Glutamatergic neuron (in vitro differentiated cells): ENCODE results near the gene SLC4A4. TPM values are rescaled to one million over a fixed set of nuclear protein-coding genes. Genes with fewer than 3 reads are reported as not detected.

Experiments
- DNase-seq: peaks from one replicate; pipeline ENCODE4 v3.0.0; 2022
- H3K27ac Mint-ChIP-seq: one replicate; pipeline ENCODE4 v1.8.0; 2020; ENCODE audit warnings: mild to moderate bottlenecking, mixed read lengths, inconsistent platforms; ENCODE audit not compliant: unreplicated experiment
- H3K27me3 Mint-ChIP-seq: one replicate; pipeline ENCODE4 v1.8.0; 2020; ENCODE audit warnings: mild to moderate bottlenecking, moderate library complexity, mixed read lengths, inconsistent platforms; ENCODE audit not compliant: unreplicated experiment
- H3K36me3 Mint-ChIP-seq: one replicate; pipeline ENCODE4 v1.8.0; 2020; ENCODE audit warnings: mild to moderate bottlenecking, mixed read lengths, inconsistent platforms; ENCODE audit not compliant: unreplicated experiment
- H3K4me1 Mint-ChIP-seq: one replicate; pipeline ENCODE4 v1.8.0; 2020; ENCODE audit warnings: mild to moderate bottlenecking, low read depth, mixed read lengths, inconsistent platforms; ENCODE audit not compliant: unreplicated experiment
- H3K4me3 Mint-ChIP-seq: one replicate; pipeline ENCODE4 v1.8.0; 2020; ENCODE audit warnings: mild to moderate bottlenecking, mixed read lengths, inconsistent platforms; ENCODE audit not compliant: unreplicated experiment
- H3K9me3 Mint-ChIP-seq: one replicate; pipeline ENCODE4 v1.8.0; 2020; ENCODE audit warnings: mild to moderate bottlenecking, moderate library complexity, mixed read lengths, inconsistent platforms; ENCODE audit not compliant: unreplicated experiment
- total RNA-seq: library from RNA; stranded (reverse); fragmentation: NEBNext Ultra II Directional; extraction: Animal tissue kit (Norgen Biotek cat#: 25700); gene quantifications from one replicate; pipeline ENCODE4 v1.2.1, GENCODE V29; 2021; ENCODE audit not compliant: unreplicated experiment
- TF ChIP-seq, protein P1 (sequence below): fragments of 200-600 bp; sonication (generic); IDR thresholded peaks from one replicate; pipeline ENCODE4 v1.5.0; 2021; ENCODE audit not compliant: partially characterized antibody, unreplicated experiment

The SLC4A4 gene
- total RNA-seq, 1 donor from 2014 or later = 0.86 TPM

DNA sequence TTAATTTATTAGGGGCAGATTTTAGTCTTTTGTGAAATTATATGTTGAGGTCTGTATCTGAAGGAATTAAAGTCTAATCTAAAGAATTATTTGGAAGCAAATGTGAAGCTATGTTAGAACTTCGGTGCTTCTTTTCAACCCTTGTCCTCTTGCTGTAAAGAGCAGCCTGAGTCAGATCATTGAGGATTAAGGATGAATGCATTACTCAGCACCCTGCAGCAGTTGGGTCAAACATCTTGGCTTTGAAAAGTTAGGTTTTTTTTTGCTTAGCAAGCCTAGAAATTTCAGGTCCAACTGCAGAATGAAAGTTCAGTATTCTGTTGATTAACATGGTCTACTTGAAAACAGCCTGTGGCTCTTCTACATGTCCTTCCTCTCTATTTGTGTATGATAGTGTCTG lies 57.6 kb downstream of the SLC4A4 start:
- TF ChIP-seq, protein P1, sequence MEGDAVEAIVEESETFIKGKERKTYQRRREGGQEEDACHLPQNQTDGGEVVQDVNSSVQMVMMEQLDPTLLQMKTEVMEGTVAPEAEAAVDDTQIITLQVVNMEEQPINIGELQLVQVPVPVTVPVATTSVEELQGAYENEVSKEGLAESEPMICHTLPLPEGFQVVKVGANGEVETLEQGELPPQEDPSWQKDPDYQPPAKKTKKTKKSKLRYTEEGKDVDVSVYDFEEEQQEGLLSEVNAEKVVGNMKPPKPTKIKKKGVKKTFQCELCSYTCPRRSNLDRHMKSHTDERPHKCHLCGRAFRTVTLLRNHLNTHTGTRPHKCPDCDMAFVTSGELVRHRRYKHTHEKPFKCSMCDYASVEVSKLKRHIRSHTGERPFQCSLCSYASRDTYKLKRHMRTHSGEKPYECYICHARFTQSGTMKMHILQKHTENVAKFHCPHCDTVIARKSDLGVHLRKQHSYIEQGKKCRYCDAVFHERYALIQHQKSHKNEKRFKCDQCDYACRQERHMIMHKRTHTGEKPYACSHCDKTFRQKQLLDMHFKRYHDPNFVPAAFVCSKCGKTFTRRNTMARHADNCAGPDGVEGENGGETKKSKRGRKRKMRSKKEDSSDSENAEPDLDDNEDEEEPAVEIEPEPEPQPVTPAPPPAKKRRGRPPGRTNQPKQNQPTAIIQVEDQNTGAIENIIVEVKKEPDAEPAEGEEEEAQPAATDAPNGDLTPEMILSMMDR = no peak
- Mint-ChIP-seq H3K27me3 (no peaks in the 10 kb centered on the region), H3K27ac (no peak overlapping the region), H3K9me3 (no peaks in the 10 kb centered on the region), H3K36me3 (no peaks in the 10 kb centered on the region), H3K4me1 (no peaks in the 10 kb centered on the region), H3K4me3 (no peak overlapping the region)
- DNase-seq = no peak

DNA sequence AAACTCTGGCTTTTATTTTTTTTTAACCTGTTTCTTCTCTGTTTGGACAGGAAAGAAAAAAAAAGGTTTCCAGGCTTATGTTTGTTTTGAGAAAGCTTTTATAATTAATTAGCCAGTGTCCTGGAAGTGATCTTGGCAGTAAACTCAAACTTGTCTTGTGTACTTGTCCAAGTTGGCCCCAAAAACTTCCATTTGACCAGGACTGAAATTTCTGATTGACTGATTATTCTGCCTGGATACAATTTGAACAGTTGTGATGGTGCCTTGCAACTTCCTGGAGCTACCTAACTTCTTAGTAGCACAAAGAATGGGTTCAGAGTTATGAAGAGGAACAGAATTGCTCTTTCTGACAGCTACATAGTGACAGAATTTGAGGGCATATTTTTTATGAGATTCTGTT lies 62.0 kb downstream of the SLC4A4 start:
- DNase-seq = no peak
- Mint-ChIP-seq H3K36me3 (no peaks in the 10 kb centered on the region), H3K4me3 (no peak overlapping the region), H3K4me1 (no peaks in the 10 kb centered on the region), H3K9me3 (no peaks in the 10 kb centered on the region), H3K27ac (no peak overlapping the region), H3K27me3 (no peaks in the 10 kb centered on the region)
- TF ChIP-seq, protein P1 = no peak

DNA sequence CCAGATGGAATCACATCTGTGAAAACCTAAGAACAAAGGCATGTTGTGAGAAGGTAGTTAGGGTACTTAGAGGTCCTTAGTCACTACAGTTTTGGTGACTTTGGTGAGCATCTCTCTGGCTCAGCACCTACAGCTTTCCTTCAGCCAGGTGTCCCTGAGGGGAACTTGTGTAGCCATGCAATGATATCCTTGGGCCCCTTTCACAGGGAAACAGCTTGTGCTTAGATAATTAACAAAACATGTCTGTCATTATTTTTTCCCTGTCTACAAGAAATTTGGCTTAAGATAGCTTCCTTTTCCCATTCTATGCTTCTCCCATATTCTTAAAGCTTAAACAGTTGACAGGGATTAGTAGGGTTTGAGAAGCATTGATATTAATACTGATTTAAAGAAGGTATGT lies 63.8 kb downstream of the SLC4A4 start:
- H3K27me3 Mint-ChIP-seq = no peaks in the 10 kb centered on the region
- no peaks in the 10 kb centered on the region for H3K36me3 Mint-ChIP-seq
- TF ChIP-seq, protein P1 = no peak
- no peak for DNase-seq
- H3K9me3 Mint-ChIP-seq = no peaks in the 10 kb centered on the region
- H3K4me1 Mint-ChIP-seq = no peaks in the 10 kb centered on the region
- no peak overlapping the region for H3K4me3 Mint-ChIP-seq
- no peak overlapping the region for H3K27ac Mint-ChIP-seq

DNA sequence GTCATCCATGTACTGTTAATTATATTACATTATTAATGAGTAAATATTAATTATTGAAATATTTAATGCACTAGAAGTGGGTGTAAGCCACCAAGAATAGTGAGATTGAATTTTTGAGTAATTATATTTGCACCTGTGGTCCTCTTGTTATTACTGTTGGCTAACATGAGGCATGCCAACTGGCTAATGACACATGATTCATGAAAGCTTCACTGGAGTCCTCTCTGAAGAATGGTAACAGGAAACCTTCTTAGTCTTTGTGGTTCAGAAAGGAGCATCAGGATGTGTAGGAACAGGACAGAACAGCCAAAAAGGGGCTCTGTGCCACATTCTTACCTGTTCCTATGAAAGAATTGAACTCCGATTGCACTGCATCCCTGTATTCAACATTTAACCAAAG lies 65.2 kb downstream of the SLC4A4 start:
- Mint-ChIP-seq H3K9me3 (no peaks in the 10 kb centered on the region), H3K36me3 (peaks cover 3% of the 10 kb centered on the region), H3K4me1 (no peaks in the 10 kb centered on the region)

DNA sequence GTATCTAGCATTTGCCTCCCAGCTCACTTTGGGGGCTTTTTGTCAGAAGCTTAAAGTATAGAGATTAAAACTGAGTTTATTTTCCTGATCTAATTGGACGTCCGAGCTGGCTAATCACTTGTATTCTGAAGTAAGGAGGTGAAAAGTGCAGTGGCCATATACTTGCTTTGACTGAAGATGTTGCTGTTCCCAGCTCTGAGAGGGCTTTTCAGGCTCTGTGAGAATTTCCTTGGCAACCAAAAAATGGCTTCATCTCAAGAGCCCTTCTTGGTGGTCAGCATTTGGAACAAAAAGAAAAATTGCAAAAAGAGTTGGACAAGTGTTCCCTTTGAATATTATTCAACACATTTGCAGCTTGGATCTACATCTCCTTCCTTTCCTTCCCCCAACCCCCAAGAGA lies 67.0 kb downstream of the SLC4A4 start:
- Mint-ChIP-seq H3K4me3 (no peak overlapping the region), H3K36me3 (peaks cover 5% of the 10 kb centered on the region), H3K9me3 (no peaks in the 10 kb centered on the region), H3K4me1 (no peaks in the 10 kb centered on the region), H3K27me3 (no peaks in the 10 kb centered on the region), H3K27ac (no peak overlapping the region)
- DNase-seq = no peak
- TF ChIP-seq, protein P1 = no peak

More for the DNA sequence above, 65.2 kb downstream of the SLC4A4 start:
- no peak for DNase-seq
- H3K4me3 Mint-ChIP-seq = no peak overlapping the region
- TF ChIP-seq, protein P1 = no peak
- no peaks in the 10 kb centered on the region for H3K27me3 Mint-ChIP-seq
- H3K27ac Mint-ChIP-seq = no peak overlapping the region
